IMR-90 (cell line): ENCODE measurements around the gene MTUS2. TPM values are rescaled to one million over a fixed set of nuclear protein-coding genes. Genes with fewer than 3 reads are reported as not detected.

Experiments used
- ATAC-seq: fragments of 200-7000 bp; cut with Tn5 transposase; 2 replicates; pipeline ENCODE4 v1.9.1; 2020; ENCODE audit warnings: low read depth, mild to moderate bottlenecking, moderate library complexity
- BruUV-seq: library from RNA; stranded (reverse); fragments of 400-500 nt; replicated peaks from 2 replicates; lab custom pipeline; 2021; lab: Mats Ljungman, UMichigan
- CTCF ChIA-PET: fragments of 300-600 bp; formaldehyde crosslinking; extraction: SDS; loops from one replicate; lab custom pipeline; 2021; ENCODE audit warnings: antibody characterized with exemption; lab: Yijun Ruan, JAX
- POLR2A ChIA-PET: fragments of 300-600 bp; sonication (Branson Sonifier 250); formaldehyde crosslinking; loops from one replicate; lab custom pipeline; 2022; ENCODE audit warnings: antibody characterized with exemption; ENCODE audit not compliant: unreplicated experiment; lab: Charles Lee
- DNase-seq: peaks from one replicate; pipeline ENCODE4 v3.0.0; 2013
- H2AFZ ChIP-seq: replicated peaks from 2 replicates; pipeline ENCODE3; 2013; ENCODE audit warnings: low read length, mild to moderate bottlenecking; ENCODE audit not compliant: poor library complexity
- H2AK5ac ChIP-seq: 2 replicates; pipeline ENCODE4 v1.6.1; 2013; ENCODE audit warnings: low read depth, low read length, inconsistent platforms
- H2AK9ac ChIP-seq: replicated peaks from 2 replicates; pipeline ENCODE3; 2013; ENCODE audit warnings: mild to moderate bottlenecking, low read depth, low read length, moderate library complexity; ENCODE audit not compliant: poor library complexity
- H2BK120ac ChIP-seq: 2 replicates; pipeline ENCODE4 v1.6.1; 2013; ENCODE audit warnings: low read depth, low read length, inconsistent platforms
- H2BK15ac ChIP-seq: 3 replicates; pipeline ENCODE4 v1.6.1; 2013; ENCODE audit warnings: low read depth, low read length, inconsistent platforms
- H2BK20ac ChIP-seq: 2 replicates; pipeline ENCODE4 v1.6.1; 2013; ENCODE audit warnings: low read depth, mild to moderate bottlenecking, inconsistent platforms, low read length, moderate library complexity
- H2BK5ac ChIP-seq: 2 replicates; pipeline ENCODE4 v1.6.1; 2013; ENCODE audit warnings: mild to moderate bottlenecking, low read depth, low read length, inconsistent platforms; ENCODE audit not compliant: poor library complexity, severe bottlenecking
- H3K14ac ChIP-seq: replicated peaks from 2 replicates; pipeline ENCODE4 v1.6.1; 2013; ENCODE audit warnings: low read depth, low read length, inconsistent platforms
- H3K18ac ChIP-seq: 2 replicates; pipeline ENCODE4 v1.6.1; 2013; ENCODE audit warnings: low read depth, low read length, control low read depth
- H3K23ac ChIP-seq: 2 replicates; pipeline ENCODE4 v1.6.1; 2013; ENCODE audit warnings: low read depth, low read length, inconsistent platforms
- H3K27ac ChIP-seq: 2 replicates; pipeline ENCODE4 v1.5.1; 2013; ENCODE audit warnings: mild to moderate bottlenecking, control low read depth, low read length; ENCODE audit not compliant: insufficient read depth
- H3K27me3 ChIP-seq: 2 replicates; pipeline ENCODE4 v1.6.1; 2013; ENCODE audit warnings: low read length; ENCODE audit not compliant: control insufficient read depth, insufficient read depth
- H3K36me3 ChIP-seq: 2 replicates; pipeline ENCODE4 v1.6.1; 2013; ENCODE audit warnings: low read length, mixed read lengths; ENCODE audit not compliant: control insufficient read depth, insufficient read depth
- H3K4ac ChIP-seq: 2 replicates; pipeline ENCODE4 v1.6.1; 2013; ENCODE audit warnings: low read depth, low read length, inconsistent platforms
- H3K4me1 ChIP-seq: 2 replicates; pipeline ENCODE4 v1.6.1; 2013; ENCODE audit warnings: low read length, mixed read lengths; ENCODE audit not compliant: control insufficient read depth, insufficient read depth
- H3K4me2 ChIP-seq: 2 replicates; pipeline ENCODE4 v1.6.1; 2013; ENCODE audit warnings: low read depth, mild to moderate bottlenecking, control low read depth, low read length, moderate library complexity
- H3K4me3 ChIP-seq: 2 replicates; pipeline ENCODE4 v1.5.1; 2013; ENCODE audit warnings: low read depth, mild to moderate bottlenecking, control low read depth, low read length, moderate library complexity; ENCODE audit not compliant: insufficient read depth
- H3K56ac ChIP-seq: 2 replicates; pipeline ENCODE4 v1.6.1; 2013; ENCODE audit warnings: low read length, inconsistent platforms; ENCODE audit not compliant: insufficient read depth; ENCODE audit errors: extremely low read depth
- H3K79me1 ChIP-seq, 2 experiments: 2 replicates each; pipeline ENCODE4 v1.6.1; 2013; ENCODE audit warnings: low read length in 2 of 2, inconsistent platforms in 1 of 2, low read depth in 1 of 2
- H3K9ac ChIP-seq: 2 replicates; pipeline ENCODE4 v1.6.1; 2013; ENCODE audit warnings: low read depth, low read length, control low read depth
- H3K9me1 ChIP-seq: 2 replicates; pipeline ENCODE4 v1.6.1; 2013; ENCODE audit warnings: low read length, inconsistent platforms; ENCODE audit not compliant: insufficient read depth
- H3K9me3 ChIP-seq: 2 replicates; pipeline ENCODE4 v1.6.1; 2013; ENCODE audit warnings: low read length; ENCODE audit not compliant: control insufficient read depth, insufficient read depth
- H4K20me1 ChIP-seq: 2 replicates; pipeline ENCODE4 v1.6.1; 2013; ENCODE audit warnings: low read length, inconsistent platforms; ENCODE audit not compliant: insufficient read depth
- H4K5ac ChIP-seq: 2 replicates; pipeline ENCODE4 v1.6.1; 2013; ENCODE audit warnings: mild to moderate bottlenecking, low read depth, low read length, control low read depth
- H4K8ac ChIP-seq, 2 experiments: 2 replicates each; pipeline ENCODE4 v1.6.1; 2013; ENCODE audit warnings: low read depth in 2 of 2, low read length in 2 of 2, control low read depth in 1 of 2, inconsistent platforms in 1 of 2
- H4K91ac ChIP-seq: 2 replicates; pipeline ENCODE4 v1.6.1; 2013; ENCODE audit warnings: low read depth, low read length, inconsistent platforms; ENCODE audit not compliant: insufficient read depth
- BHLHE40 ChIP-seq: fragments of 150-350 bp; IDR thresholded peaks from 2 replicates; pipeline ENCODE4 v1.6.1; 2016; ENCODE audit warnings: mild to moderate bottlenecking, low read depth, low read length
- CEBPB ChIP-seq: IDR thresholded peaks from 2 replicates; pipeline ENCODE4 v1.6.1; 2012; ENCODE audit warnings: low read depth, low read length, improper control_type of control experiment
- CHD1 ChIP-seq: IDR thresholded peaks from 2 replicates; pipeline ENCODE4 v1.6.1; 2012; ENCODE audit warnings: low read depth, low read length, improper control_type of control experiment
- CTCF ChIP-seq: conservative IDR thresholded peaks from 2 replicates; pipeline ENCODE4 v1.5.1; 2012; ENCODE audit warnings: mild to moderate bottlenecking, low read depth, low read length, improper control_type of control experiment
- ELK1 ChIP-seq: fragments of 150-350 bp; IDR thresholded peaks from 2 replicates; pipeline ENCODE4 v1.6.1; 2016; ENCODE audit warnings: low read depth, mild to moderate bottlenecking, low read length, moderate library complexity, borderline replicate concordance
- FOS ChIP-seq: fragments of 150-350 bp; IDR thresholded peaks from 2 replicates; pipeline ENCODE4 v1.6.1; 2016; ENCODE audit warnings: low read depth, low read length
- MAFK ChIP-seq: IDR thresholded peaks from 2 replicates; pipeline ENCODE4 v1.6.1; 2012; ENCODE audit warnings: low read depth, low read length, improper control_type of control experiment
- MAZ ChIP-seq: IDR thresholded peaks from 2 replicates; pipeline ENCODE4 v1.6.1; 2012; ENCODE audit warnings: low read depth, mild to moderate bottlenecking, low read length, improper control_type of control experiment, moderate library complexity, borderline replicate concordance
- MXI1 ChIP-seq: IDR thresholded peaks from 2 replicates; pipeline ENCODE4 v1.6.1; 2012; ENCODE audit warnings: low read depth, mild to moderate bottlenecking, low read length, moderate library complexity, borderline replicate concordance
- NFE2L2 ChIP-seq: fragments of 150-350 bp; IDR thresholded peaks from 2 replicates; pipeline ENCODE4 v1.6.1; 2016; ENCODE audit warnings: low read depth, mild to moderate bottlenecking, low read length
- POLR2A ChIP-seq: IDR thresholded peaks from 2 replicates; pipeline ENCODE4 v1.6.1; 2012; ENCODE audit warnings: mild to moderate bottlenecking, low read depth, low read length
- RAD21 ChIP-seq: IDR thresholded peaks from 2 replicates; pipeline ENCODE4 v1.6.1; 2012; ENCODE audit warnings: low read length, improper control_type of control experiment
- RCOR1 ChIP-seq: IDR thresholded peaks from 2 replicates; pipeline ENCODE4 v1.6.1; 2012; ENCODE audit warnings: mild to moderate bottlenecking, low read length, improper control_type of control experiment; ENCODE audit not compliant: insufficient replicate concordance
- RFX5 ChIP-seq: IDR thresholded peaks from 2 replicates; pipeline ENCODE4 v1.8.0; 2012; ENCODE audit warnings: low read depth, mild to moderate bottlenecking, low read length, moderate library complexity
- SMC3 ChIP-seq: fragments of 150-350 bp; IDR thresholded peaks from 2 replicates; pipeline ENCODE4 v1.6.1; 2016; ENCODE audit warnings: low read depth, mild to moderate bottlenecking, antibody characterized with exemption, low read length, moderate library complexity
- USF2 ChIP-seq: fragments of 150-350 bp; IDR thresholded peaks from 2 replicates; pipeline ENCODE4 v1.6.1; 2017; ENCODE audit warnings: mild to moderate bottlenecking, antibody characterized with exemption, low read length, low read depth
- WGBS, 2 experiments: methylation state at CpG; one replicate each; pipeline versions ENCODE4 v1.1.5 to v1.1.7; 2013; ENCODE audit warnings: missing lambda C conversion rate in 2 of 2; ENCODE audit not compliant: insufficient read length in 1 of 2; ENCODE audit errors: extremely low coverage in 2 of 2; 5-methylcytosine and 5-hydroxymethylcytosine counted together
- dilution Hi-C: fragments of 300-500 bp; cut with HindIII; formaldehyde crosslinking; loops from one replicate; pipeline ENCODE4 v1.14.3; 2018; ENCODE audit warnings: low sequenced_read_pairs; ENCODE audit not compliant: unreplicated experiment
- in situ Hi-C: fragments of 300-500 bp; cut with MboI; formaldehyde crosslinking; loops from 3 replicates; pipeline ENCODE4 v1.14.3; 2019; ENCODE audit warnings: low sequenced_read_pairs, inconsistent platforms, mixed read lengths
- intact Hi-C: fragments of 100-400 bp; cut with micrococcal nuclease; formaldehyde crosslinking; loops from 2 replicates; pipeline ENCODE4 v1.10.0; 2022
- polyA plus RNA-seq, 3 experiments: library from polyadenylated mRNA; depleted of rRNA; stranded (reverse); fragments of >200 nt; gene quantifications; 2 replicates each; pipeline ENCODE4 v1.2.3, GENCODE V29; 2012; ENCODE audit warnings: low replicate concordance in 1 of 3
- total RNA-seq: library from RNA; depleted of rRNA; stranded (reverse); fragments of >200 nt; gene quantifications from 2 replicates; pipeline ENCODE4 v1.2.3, GENCODE V29; 2012

Gene MTUS2
- total and polyA plus RNA-seq, 2 of the 4 experiments (the other 2 are of a cell fraction) = under 0.01 to 0.02 TPM

GRCh38 chr13:29100758-29101157 is 280.6 kb downstream of the MTUS2 start:
- ChIA-PET POLR2A (no interaction called here), CTCF (no interaction called here)
- Histone ChIP-seq H4K91ac (no peak overlapping the region), H2BK5ac (no peak overlapping the region), H3K27me3 (no peaks in the 10 kb centered on the region), H2AK5ac (no peak overlapping the region), H2BK20ac (no peak overlapping the region), H3K36me3 (no peaks in the 10 kb centered on the region), H3K14ac (no peak overlapping the region), H4K20me1 (no peaks in the 10 kb centered on the region), H3K18ac (no peak overlapping the region), H3K9me1 (no peaks in the 10 kb centered on the region), H3K9me3 (peaks cover 8% of the 10 kb centered on the region), H3K4me3 (no peak overlapping the region), H3K4ac (no peak overlapping the region), H4K5ac (no peak overlapping the region), H3K4me1 (no peaks in the 10 kb centered on the region), H3K79me1 (no peaks in the 10 kb centered on the region), H3K23ac (no peak overlapping the region), H4K8ac (no peak overlapping the region), H3K56ac (no peak overlapping the region), H2AFZ (no peak overlapping the region), H2BK120ac (no peak overlapping the region), H3K9ac (no peak overlapping the region), H2AK9ac (no peak overlapping the region), H3K4me2 (no peak overlapping the region), H3K27ac (no peak overlapping the region), H2BK15ac (no peak overlapping the region)
- intact Hi-C loops = no loop called here
- TF ChIP-seq CHD1 (no peak), MXI1 (no peak), USF2 (no peak), RAD21 (no peak), FOS (no peak), CEBPB (no peak), RCOR1 (no peak), RFX5 (no peak), MAZ (no peak), ELK1 (no peak), SMC3 (no peak), CTCF (no peak), BHLHE40 (no peak), POLR2A (no peak), MAFK (no peak), NFE2L2 (no peak)
- BruUV-seq = no TSS peak
- in situ Hi-C loops = no loop called here
- 77% methylated on average over 8 of the region's 15 CpGs; no CpG with 5 or more reads in 1 of the 2 experiments for WGBS, 2 experiments
- ATAC-seq = no peak
- dilution Hi-C loops = no loop called here
- DNase-seq = no peak
